HG02623 (cell line): ENCODE measurements around the gene TSR1.

Experiments
- ATAC-seq: cut with Tn5 transposase; IDR thresholded peaks from one replicate; pipeline ENCODE4 v1.9.1; 2021; ENCODE audit warnings: moderate library complexity; ENCODE audit not compliant: unreplicated experiment

TSR1 gene

GRCh38 chr17:2336215-2336851, at the start of gene TSR1:
TSS of gene TSR1 (minus strand) at chr17:2336457. CDS start at chr17:2336427, 30 bp downstream.
- ATAC-seq: peak; percentile 85

GRCh38 chr17:2385240-2386210, 49.3 kb upstream of the TSR1 start:
- ATAC-seq: no peak

- ATAC-seq: no peak
Measured at GRCh38 chr17:2384439-2385127, 48.3 kb upstream of the TSR1 start.

GRCh38 chr17:2383628-2384167, 47.4 kb upstream of the TSR1 start:
- no peak for ATAC-seq

- no peak for ATAC-seq
Measured at GRCh38 chr17:2380950-2381649, 44.8 kb upstream of the TSR1 start.

- ATAC-seq: no peak
Measured at GRCh38 chr17:2380226-2380922, 44.1 kb upstream of the TSR1 start.

GRCh38 chr17:2379489-2380225, 43.4 kb upstream of the TSR1 start:
- no peak for ATAC-seq

- ATAC-seq: no peak
Measured at GRCh38 chr17:2378905-2379304, 42.6 kb upstream of the TSR1 start.

GRCh38 chr17:2377659-2378058, 41.4 kb upstream of the TSR1 start:
- ATAC-seq: no peak

- ATAC-seq: no peak
Measured at GRCh38 chr17:2376107-2376506, 39.9 kb upstream of the TSR1 start.

GRCh38 chr17:2375406-2375805, 39.1 kb upstream of the TSR1 start:
- ATAC-seq: no peak

- ATAC-seq: no peak
Measured at GRCh38 chr17:2374549-2375285, 38.5 kb upstream of the TSR1 start.

- ATAC-seq: no peak
Measured at GRCh38 chr17:2373179-2373578, 36.9 kb upstream of the TSR1 start.

- no peak for ATAC-seq
Measured at GRCh38 chr17:2372681-2373080, 36.4 kb upstream of the TSR1 start.

GRCh38 chr17:2372180-2372579, 35.9 kb upstream of the TSR1 start:
- no peak for ATAC-seq

GRCh38 chr17:2371183-2372130, 35.2 kb upstream of the TSR1 start:
- no peak for ATAC-seq

GRCh38 chr17:2370211-2370589, 33.9 kb upstream of the TSR1 start:
- ATAC-seq: no peak
